ENCODE measurements around the gene IPO4.

The IPO4 gene

GRCh38 chr14:24192933-24193332 lies 4.3 kb upstream of the IPO4 start:
- H3K4me3 ChIP-seq (ENCODE audit: low read depth, low read length), result no peak overlapping the region
- H3K4me2 ChIP-seq (ENCODE audit: low read length), result no peak overlapping the region
- no peak overlapping the region for H3K9ac ChIP-seq
- no peak overlapping the region for H2AFZ ChIP-seq
- peaks cover 12% of the 10 kb centered on the region for H3K4me1 ChIP-seq
- H3K27ac ChIP-seq, result no peak overlapping the region
- no peak for TF ChIP-seq CTCF (IDR thresholded peaks at IDR 0.05)
- H3K36me3 ChIP-seq (ENCODE audit: control insufficient read depth, insufficient read depth, low read length), result no peaks in the 10 kb centered on the region
- peaks cover 13% of the 10 kb centered on the region for H3K79me2 ChIP-seq
- H3K27me3 ChIP-seq (ENCODE audit: control insufficient read depth, insufficient read depth, low read length), result no peaks in the 10 kb centered on the region
- H3K9me3 ChIP-seq (ENCODE audit: control insufficient read depth, low read length), result no peaks in the 10 kb centered on the region

- peaks cover 17% of the 10 kb centered on the region for H3K4me1 ChIP-seq
- no peaks in the 10 kb centered on the region for H3K27me3 ChIP-seq (ENCODE audit: control insufficient read depth, insufficient read depth, low read length)
- H3K4me3 ChIP-seq (ENCODE audit: low read depth, low read length), result no peak overlapping the region
- no peaks in the 10 kb centered on the region for H3K36me3 ChIP-seq (ENCODE audit: control insufficient read depth, insufficient read depth, low read length)
- no peak overlapping the region for H3K27ac ChIP-seq
- TF ChIP-seq CTCF (IDR thresholded peaks at IDR 0.05), result no peak
- H3K9me3 ChIP-seq (ENCODE audit: control insufficient read depth, low read length), result no peaks in the 10 kb centered on the region
- no peak overlapping the region for H2AFZ ChIP-seq
- peaks cover 4% of the 10 kb centered on the region for H3K79me2 ChIP-seq
- H3K9ac ChIP-seq, result no peak overlapping the region
- H3K4me2 ChIP-seq (ENCODE audit: low read length), result no peak overlapping the region
These were observed 1.8 kb upstream of the IPO4 start for GRCh38 chr14:24190416-24190815.

GRCh38 chr14:24189460-24189859 lies 844 bp upstream of the IPO4 start:
- Histone ChIP-seq H3K9me3 (ENCODE audit: control insufficient read depth, low read length) (no peaks in the 10 kb centered on the region), H3K4me2 (ENCODE audit: low read length) (no peak overlapping the region), H3K79me2 (no peaks in the 10 kb centered on the region), H3K36me3 (ENCODE audit: control insufficient read depth, insufficient read depth, low read length) (no peaks in the 10 kb centered on the region), H3K4me1 (peaks cover 11% of the 10 kb centered on the region), H3K4me3 (ENCODE audit: low read depth, low read length) (peak overlapping the region; percentile 81), H3K9ac (no peak overlapping the region), H3K27ac (peak overlapping the region; percentile 73), H3K27me3 (ENCODE audit: control insufficient read depth, insufficient read depth, low read length) (no peaks in the 10 kb centered on the region), H2AFZ (no peak overlapping the region)
- no peak for TF ChIP-seq CTCF (IDR thresholded peaks at IDR 0.05)

- H3K4me3 ChIP-seq (ENCODE audit: low read depth, low read length), result peak overlapping the region; percentile 81
- H3K36me3 ChIP-seq (ENCODE audit: control insufficient read depth, insufficient read depth, low read length), result no peaks in the 10 kb centered on the region
- H3K4me1 ChIP-seq, result peaks cover 11% of the 10 kb centered on the region
These were observed 401 bp upstream of the IPO4 start for GRCh38 chr14:24189059-24189375.

More at GRCh38 chr14:24189059-24189375, 401 bp upstream of the IPO4 start:
- peak overlapping the region; percentile 86 for H3K4me2 ChIP-seq (ENCODE audit: low read length)
- TF ChIP-seq CTCF (IDR thresholded peaks at IDR 0.05), result no peak
- H3K27me3 ChIP-seq (ENCODE audit: control insufficient read depth, insufficient read depth, low read length), result no peaks in the 10 kb centered on the region
- H3K79me2 ChIP-seq, result no peaks in the 10 kb centered on the region
- no peaks in the 10 kb centered on the region for H3K9me3 ChIP-seq (ENCODE audit: control insufficient read depth, low read length)
- peak overlapping the region; percentile 73 for H3K27ac ChIP-seq
- H2AFZ ChIP-seq, result peak overlapping the region; percentile 79
- no peak overlapping the region for H3K9ac ChIP-seq

All from parathyroid adenoma (tissue), 2 donors.